ENCODE data around the gene NDEL1.

Gene NDEL1

GRCh38 chr17:8490256-8491023, 54.8 kb downstream of the NDEL1 start:
- Histone ChIP-seq H3K79me2 (ENCODE audit: insufficient read depth, low read length) (no peaks in the 10 kb centered on the region), H3K4me3 (ENCODE audit: low read depth, low read length, poor library complexity, severe bottlenecking) (no peak overlapping the region), H3F3A (ENCODE audit: insufficient read depth, low read length) (no peaks in the 10 kb centered on the region), H3K36me3 (ENCODE audit: insufficient read depth, low read length) (peaks cover 29% of the 10 kb centered on the region), H3K9ac (ENCODE audit: low read length) (no peak overlapping the region), H3K4me1 (ENCODE audit: insufficient read depth, low read length, severe bottlenecking) (no peaks in the 10 kb centered on the region), H3K27me3 (ENCODE audit: insufficient read depth, low read length) (no peaks in the 10 kb centered on the region), H3K27ac (ENCODE audit: low read depth, low read length, poor library complexity, severe bottlenecking) (no peak overlapping the region), H2AFZ (ENCODE audit: low read length) (no peak overlapping the region), H3K4me2 (ENCODE audit: low read length) (no peak overlapping the region), H4K20me1 (ENCODE audit: insufficient read depth, low read length) (no peaks in the 10 kb centered on the region), H3K9me3 (ENCODE audit: low read length) (no peaks in the 10 kb centered on the region), H3K9me2 (ENCODE audit: low read depth, low read length) (no peaks in the 10 kb centered on the region)
- TF ChIP-seq EZH2 (IDR thresholded peaks at IDR 0.05; ENCODE audit: borderline replicate concordance, low read length), result no peak
- no peak for TF ChIP-seq CTCF (IDR thresholded peaks at IDR 0.05; ENCODE audit: low read length)

- no peak overlapping the region for H3K4me2 ChIP-seq (ENCODE audit: low read length)
- H3K9ac ChIP-seq (ENCODE audit: low read length), result no peak overlapping the region
- H3F3A ChIP-seq (ENCODE audit: insufficient read depth, low read length), result no peaks in the 10 kb centered on the region
- no peak overlapping the region for H3K4me3 ChIP-seq (ENCODE audit: low read depth, low read length, poor library complexity, severe bottlenecking)
- no peaks in the 10 kb centered on the region for H3K9me3 ChIP-seq (ENCODE audit: low read length)
- no peaks in the 10 kb centered on the region for H3K4me1 ChIP-seq (ENCODE audit: insufficient read depth, low read length, severe bottlenecking)
- no peaks in the 10 kb centered on the region for H3K9me2 ChIP-seq (ENCODE audit: low read depth, low read length)
- no peaks in the 10 kb centered on the region for H3K79me2 ChIP-seq (ENCODE audit: insufficient read depth, low read length)
- peaks cover 18% of the 10 kb centered on the region for H3K36me3 ChIP-seq (ENCODE audit: insufficient read depth, low read length)
- no peak overlapping the region for H3K27ac ChIP-seq (ENCODE audit: low read depth, low read length, poor library complexity, severe bottlenecking)
- no peak overlapping the region for H2AFZ ChIP-seq (ENCODE audit: low read length)
- TF ChIP-seq EZH2 (IDR thresholded peaks at IDR 0.05; ENCODE audit: borderline replicate concordance, low read length), result no peak
- TF ChIP-seq CTCF (IDR thresholded peaks at IDR 0.05; ENCODE audit: low read length), result no peak
- no peaks in the 10 kb centered on the region for H3K27me3 ChIP-seq (ENCODE audit: insufficient read depth, low read length)
- H4K20me1 ChIP-seq (ENCODE audit: insufficient read depth, low read length), result no peaks in the 10 kb centered on the region
Measured at GRCh38 chr17:8492121-8492520, 56.4 kb downstream of the NDEL1 start.

- no peaks in the 10 kb centered on the region for H4K20me1 ChIP-seq (ENCODE audit: insufficient read depth, low read length)
- no peaks in the 10 kb centered on the region for H3K79me2 ChIP-seq (ENCODE audit: insufficient read depth, low read length)
- no peaks in the 10 kb centered on the region for H3K9me3 ChIP-seq (ENCODE audit: low read length)
- H3K9ac ChIP-seq (ENCODE audit: low read length), result no peak overlapping the region
- H3K27me3 ChIP-seq (ENCODE audit: insufficient read depth, low read length), result no peaks in the 10 kb centered on the region
- H2AFZ ChIP-seq (ENCODE audit: low read length), result no peak overlapping the region
- H3K27ac ChIP-seq (ENCODE audit: low read depth, low read length, poor library complexity, severe bottlenecking), result no peak overlapping the region
- H3F3A ChIP-seq (ENCODE audit: insufficient read depth, low read length), result no peaks in the 10 kb centered on the region
- H3K4me2 ChIP-seq (ENCODE audit: low read length), result no peak overlapping the region
- H3K36me3 ChIP-seq (ENCODE audit: insufficient read depth, low read length), result peaks cover 17% of the 10 kb centered on the region
- H3K4me3 ChIP-seq (ENCODE audit: low read depth, low read length, poor library complexity, severe bottlenecking), result no peak overlapping the region
- no peak for TF ChIP-seq CTCF (IDR thresholded peaks at IDR 0.05; ENCODE audit: low read length)
- TF ChIP-seq EZH2 (IDR thresholded peaks at IDR 0.05; ENCODE audit: borderline replicate concordance, low read length), result no peak
- no peaks in the 10 kb centered on the region for H3K9me2 ChIP-seq (ENCODE audit: low read depth, low read length)
- no peaks in the 10 kb centered on the region for H3K4me1 ChIP-seq (ENCODE audit: insufficient read depth, low read length, severe bottlenecking)
Measured at GRCh38 chr17:8494021-8494420, 58.3 kb downstream of the NDEL1 start.
